LNCaP clone FGC (cell line): Measurements from ENCODE around the gene NRL.

Source experiments
- DNase-seq: peaks from one replicate; pipeline ENCODE4 v3.0.0-alpha.2; 2011; ENCODE audit warnings: low read depth
- H3K4me3 ChIP-seq: 2 replicates; pipeline ENCODE4 v1.5.1; 2011; ENCODE audit warnings: mild to moderate bottlenecking, low read depth, low read length, control low read depth
- TF ChIP-seq, protein P1 (sequence below): IDR thresholded peaks from 2 replicates; pipeline ENCODE4 v1.5.1; 2012; ENCODE audit warnings: mild to moderate bottlenecking; ENCODE audit not compliant: control insufficient read depth, insufficient read depth; ENCODE audit errors: extremely low read depth

NRL gene

DNA sequence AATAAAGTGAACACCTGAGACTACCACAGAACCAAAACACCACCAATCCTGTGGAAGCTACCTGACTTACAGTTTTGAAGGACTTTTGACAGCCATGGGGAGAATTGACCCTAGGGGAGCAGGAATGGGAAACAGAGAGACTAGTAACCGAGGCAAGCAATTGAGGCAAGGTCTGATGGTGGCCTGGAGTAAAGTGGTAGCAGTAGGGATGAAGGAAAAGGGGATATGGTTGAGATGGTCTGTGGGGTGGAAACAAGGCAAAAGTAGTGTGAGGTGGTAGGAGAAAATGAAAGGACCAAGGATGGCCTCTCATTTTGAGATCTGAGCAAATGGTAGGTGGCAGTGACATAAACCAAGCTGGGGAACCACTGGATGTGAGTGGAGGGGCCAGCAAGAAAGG lies 42.1 kb upstream of the NRL start:
- H3K4me3 ChIP-seq = no peak overlapping the region
- no peak for DNase-seq
- TF ChIP-seq, protein P1, sequence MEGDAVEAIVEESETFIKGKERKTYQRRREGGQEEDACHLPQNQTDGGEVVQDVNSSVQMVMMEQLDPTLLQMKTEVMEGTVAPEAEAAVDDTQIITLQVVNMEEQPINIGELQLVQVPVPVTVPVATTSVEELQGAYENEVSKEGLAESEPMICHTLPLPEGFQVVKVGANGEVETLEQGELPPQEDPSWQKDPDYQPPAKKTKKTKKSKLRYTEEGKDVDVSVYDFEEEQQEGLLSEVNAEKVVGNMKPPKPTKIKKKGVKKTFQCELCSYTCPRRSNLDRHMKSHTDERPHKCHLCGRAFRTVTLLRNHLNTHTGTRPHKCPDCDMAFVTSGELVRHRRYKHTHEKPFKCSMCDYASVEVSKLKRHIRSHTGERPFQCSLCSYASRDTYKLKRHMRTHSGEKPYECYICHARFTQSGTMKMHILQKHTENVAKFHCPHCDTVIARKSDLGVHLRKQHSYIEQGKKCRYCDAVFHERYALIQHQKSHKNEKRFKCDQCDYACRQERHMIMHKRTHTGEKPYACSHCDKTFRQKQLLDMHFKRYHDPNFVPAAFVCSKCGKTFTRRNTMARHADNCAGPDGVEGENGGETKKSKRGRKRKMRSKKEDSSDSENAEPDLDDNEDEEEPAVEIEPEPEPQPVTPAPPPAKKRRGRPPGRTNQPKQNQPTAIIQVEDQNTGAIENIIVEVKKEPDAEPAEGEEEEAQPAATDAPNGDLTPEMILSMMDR = no peak

DNA sequence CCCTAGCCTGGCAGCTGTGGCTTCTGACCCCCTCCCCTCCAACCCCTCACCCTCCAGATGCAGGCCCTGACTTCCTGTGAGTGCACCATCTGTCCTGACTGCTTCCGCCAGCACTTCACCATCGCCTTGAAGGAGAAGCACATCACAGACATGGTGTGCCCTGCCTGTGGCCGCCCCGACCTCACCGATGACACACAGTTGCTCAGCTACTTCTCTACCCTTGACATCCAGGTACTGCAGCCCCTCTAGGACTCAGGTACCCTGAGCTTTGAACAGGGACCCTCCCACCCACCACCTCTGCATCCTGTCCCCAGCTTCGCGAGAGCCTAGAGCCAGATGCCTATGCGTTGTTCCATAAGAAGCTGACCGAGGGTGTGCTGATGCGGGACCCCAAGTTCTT lies 40.4 kb upstream of the NRL start:
- no peak overlapping the region for H3K4me3 ChIP-seq
- TF ChIP-seq, protein P1 = no peak
- DNase-seq = no peak

DNA sequence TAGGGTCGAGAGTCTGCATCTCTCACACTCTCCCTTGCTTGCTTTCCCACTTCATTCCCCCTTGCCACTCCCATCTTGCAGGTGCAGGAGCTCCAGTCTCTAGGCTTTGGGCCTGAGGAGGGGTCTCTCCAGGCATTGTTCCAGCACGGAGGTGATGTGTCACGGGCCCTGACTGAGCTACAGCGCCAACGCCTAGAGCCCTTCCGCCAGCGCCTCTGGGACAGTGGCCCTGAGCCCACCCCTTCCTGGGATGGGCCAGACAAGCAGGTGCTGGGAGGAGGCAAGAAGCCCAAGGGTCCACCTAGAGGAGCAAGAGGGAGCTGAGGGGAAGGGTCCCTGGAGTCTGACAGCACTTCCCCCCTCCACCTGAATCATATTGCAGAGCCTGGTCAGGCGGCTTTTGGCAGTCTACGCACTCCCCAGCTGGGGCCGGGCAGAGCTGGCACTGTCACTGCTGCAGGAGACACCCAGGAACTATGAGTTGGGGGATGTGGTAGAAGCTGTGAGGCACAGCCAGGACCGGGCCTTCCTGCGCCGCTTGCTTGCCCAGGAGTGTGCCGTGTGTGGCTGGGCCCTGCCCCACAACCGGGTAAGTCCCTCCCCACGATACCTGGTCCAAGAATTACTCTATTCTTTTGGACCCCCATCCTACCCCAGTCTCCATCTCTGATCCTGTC lies 36.8 kb upstream of the NRL start:
- no peak overlapping the region for H3K4me3 ChIP-seq
- TF ChIP-seq, protein P1 = no peak
- no peak for DNase-seq

DNA sequence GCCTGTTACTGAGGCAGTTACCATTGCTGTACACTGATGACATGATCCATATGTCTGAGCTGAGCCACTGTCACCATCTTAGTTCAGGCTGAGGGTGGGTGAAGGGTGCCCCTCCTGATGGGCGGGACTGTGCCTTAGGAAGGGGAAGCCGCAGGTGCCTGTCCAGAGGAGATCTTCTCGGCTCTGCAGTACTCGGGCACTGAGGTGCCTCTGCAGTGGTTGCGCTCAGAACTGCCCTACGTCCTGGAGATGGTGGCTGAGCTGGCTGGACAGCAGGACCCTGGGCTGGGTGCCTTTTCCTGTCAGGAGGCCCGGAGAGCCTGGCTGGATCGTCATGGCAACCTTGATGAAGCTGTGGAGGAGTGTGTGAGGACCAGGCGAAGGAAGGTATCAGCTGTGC lies 36.2 kb upstream of the NRL start:
- no peak for DNase-seq
- no peak overlapping the region for H3K4me3 ChIP-seq
- TF ChIP-seq, protein P1 = no peak

DNA sequence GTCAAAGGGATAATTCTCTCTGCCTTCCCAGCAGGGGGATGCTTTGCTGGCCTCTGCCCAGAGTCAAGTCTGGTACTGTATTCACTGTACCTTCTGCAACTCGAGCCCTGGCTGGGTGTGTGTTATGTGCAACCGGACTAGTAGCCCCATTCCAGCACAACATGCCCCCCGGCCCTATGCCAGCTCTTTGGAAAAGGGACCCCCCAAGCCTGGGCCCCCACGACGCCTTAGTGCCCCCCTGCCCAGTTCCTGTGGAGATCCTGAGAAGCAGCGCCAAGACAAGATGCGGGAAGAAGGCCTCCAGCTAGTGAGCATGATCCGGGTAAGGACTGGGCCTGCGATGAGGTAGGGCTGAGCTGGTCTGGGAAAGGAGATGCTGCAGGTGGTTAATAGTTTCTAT lies 35.8 kb upstream of the NRL start:
- TF ChIP-seq, protein P1 = no peak
- no peak for DNase-seq
- H3K4me3 ChIP-seq = no peak overlapping the region

DNA sequence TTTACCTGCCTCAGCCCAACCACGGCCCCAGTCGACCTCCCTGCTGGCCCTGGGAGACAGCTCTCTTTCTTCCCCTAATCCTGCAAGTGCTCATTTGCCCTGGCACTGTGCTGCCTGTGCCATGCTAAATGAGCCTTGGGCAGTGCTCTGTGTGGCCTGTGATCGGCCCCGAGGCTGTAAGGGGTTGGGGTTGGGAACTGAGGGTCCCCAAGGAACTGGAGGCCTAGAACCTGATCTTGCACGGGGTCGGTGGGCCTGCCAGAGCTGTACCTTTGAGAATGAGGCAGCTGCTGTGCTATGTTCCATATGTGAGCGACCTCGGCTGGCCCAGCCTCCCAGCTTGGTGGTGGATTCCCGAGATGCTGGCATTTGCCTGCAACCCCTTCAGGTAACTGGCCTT lies 35.3 kb upstream of the NRL start:
- no peak overlapping the region for H3K4me3 ChIP-seq
- DNase-seq = no peak
- TF ChIP-seq, protein P1 = no peak

DNA sequence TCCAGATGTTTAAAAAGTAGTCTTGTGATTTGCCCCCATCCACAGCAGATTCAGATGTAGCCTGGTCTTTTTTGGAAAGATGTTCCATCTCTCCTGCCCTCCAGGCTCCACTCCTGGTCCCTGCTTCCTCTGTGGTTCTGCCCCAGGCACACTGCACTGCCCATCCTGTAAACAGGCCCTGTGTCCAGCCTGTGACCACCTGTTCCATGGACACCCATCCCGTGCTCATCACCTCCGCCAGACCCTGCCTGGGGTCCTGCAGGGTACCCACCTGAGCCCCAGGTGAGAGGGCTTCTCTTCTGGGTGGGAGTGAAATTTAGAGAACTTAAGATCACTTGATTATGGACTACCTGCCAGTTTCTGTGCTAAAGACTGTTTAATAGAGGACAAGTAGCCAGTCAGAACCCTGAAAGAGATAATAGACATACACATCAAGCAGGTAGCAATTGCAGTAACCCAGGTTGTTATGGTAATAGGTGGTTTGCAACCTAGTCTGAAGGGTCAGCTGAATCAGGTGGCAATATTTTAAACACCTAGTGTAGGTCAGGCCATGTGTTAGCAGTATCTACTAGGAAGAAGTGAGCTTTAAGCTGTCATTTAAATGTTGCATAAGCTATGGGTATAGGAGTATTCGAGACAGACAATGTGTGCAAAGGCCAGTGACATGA lies 34.7 kb upstream of the NRL start:
- TF ChIP-seq, protein P1 = no peak

More for the DNA sequence above, 34.7 kb upstream of the NRL start:
- DNase-seq = no peak
- no peak overlapping the region for H3K4me3 ChIP-seq
